ENCODE data around the gene LYST.

The LYST gene

DNA sequence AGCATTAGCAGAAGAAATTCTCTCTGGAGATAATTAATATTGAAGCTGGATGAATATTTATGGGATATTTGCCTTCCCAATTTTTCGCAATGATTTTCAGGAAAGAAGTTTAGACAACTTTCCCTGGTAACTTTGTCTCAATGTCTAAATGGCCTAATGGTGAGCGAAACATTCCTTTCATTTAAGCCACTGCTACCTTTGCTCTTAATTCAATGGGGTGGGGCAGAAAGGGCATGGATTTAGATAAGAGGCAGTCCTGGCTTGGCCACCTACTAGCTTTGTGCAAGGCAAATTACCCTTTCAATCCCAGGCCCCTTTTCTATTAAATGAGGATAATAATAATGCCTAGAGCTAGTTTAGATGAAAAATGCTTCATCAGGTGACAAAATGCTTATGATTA is 27.1 kb upstream of the LYST start:
- no peak overlapping the region for H2AFZ ChIP-seq (ENCODE audit: low read length)
- H3K9ac ChIP-seq (ENCODE audit: low read depth, low read length, poor library complexity, severe bottlenecking), result no peak overlapping the region
- H3K4me3 ChIP-seq (ENCODE audit: low read length, poor library complexity, severe bottlenecking), result no peak overlapping the region
- no peaks in the 10 kb centered on the region for H3K9me3 ChIP-seq (ENCODE audit: insufficient read depth, low read depth, low read length)
- no peaks in the 10 kb centered on the region for H3F3A ChIP-seq (ENCODE audit: low read depth)
- no peaks in the 10 kb centered on the region for H3K27me3 ChIP-seq (ENCODE audit: insufficient read depth, low read length, poor library complexity, severe bottlenecking)
- H3K4me2 ChIP-seq (ENCODE audit: low read depth, low read length, poor library complexity, severe bottlenecking), result no peak overlapping the region
- no peaks in the 10 kb centered on the region for H3K79me2 ChIP-seq (ENCODE audit: insufficient read depth, low read length)
- no peaks in the 10 kb centered on the region for H3K9me2 ChIP-seq (replicated peaks; ENCODE audit: low read depth, low read length)
- no peaks in the 10 kb centered on the region for H3K36me3 ChIP-seq (ENCODE audit: insufficient read depth, low read length)
- no peaks in the 10 kb centered on the region for H3K4me1 ChIP-seq (ENCODE audit: insufficient read depth, low read length, poor library complexity, severe bottlenecking)
- no peak for TF ChIP-seq EZH2phosphoT487 (IDR thresholded peaks at IDR 0.05; ENCODE audit: borderline replicate concordance)
- TF ChIP-seq, protein P1, sequence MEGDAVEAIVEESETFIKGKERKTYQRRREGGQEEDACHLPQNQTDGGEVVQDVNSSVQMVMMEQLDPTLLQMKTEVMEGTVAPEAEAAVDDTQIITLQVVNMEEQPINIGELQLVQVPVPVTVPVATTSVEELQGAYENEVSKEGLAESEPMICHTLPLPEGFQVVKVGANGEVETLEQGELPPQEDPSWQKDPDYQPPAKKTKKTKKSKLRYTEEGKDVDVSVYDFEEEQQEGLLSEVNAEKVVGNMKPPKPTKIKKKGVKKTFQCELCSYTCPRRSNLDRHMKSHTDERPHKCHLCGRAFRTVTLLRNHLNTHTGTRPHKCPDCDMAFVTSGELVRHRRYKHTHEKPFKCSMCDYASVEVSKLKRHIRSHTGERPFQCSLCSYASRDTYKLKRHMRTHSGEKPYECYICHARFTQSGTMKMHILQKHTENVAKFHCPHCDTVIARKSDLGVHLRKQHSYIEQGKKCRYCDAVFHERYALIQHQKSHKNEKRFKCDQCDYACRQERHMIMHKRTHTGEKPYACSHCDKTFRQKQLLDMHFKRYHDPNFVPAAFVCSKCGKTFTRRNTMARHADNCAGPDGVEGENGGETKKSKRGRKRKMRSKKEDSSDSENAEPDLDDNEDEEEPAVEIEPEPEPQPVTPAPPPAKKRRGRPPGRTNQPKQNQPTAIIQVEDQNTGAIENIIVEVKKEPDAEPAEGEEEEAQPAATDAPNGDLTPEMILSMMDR (conservative IDR thresholded peaks at IDR 0.05; ENCODE audit: low read length), result no peak
- H4K20me1 ChIP-seq (ENCODE audit: insufficient read depth, low read length, poor library complexity, severe bottlenecking), result no peaks in the 10 kb centered on the region

DNA sequence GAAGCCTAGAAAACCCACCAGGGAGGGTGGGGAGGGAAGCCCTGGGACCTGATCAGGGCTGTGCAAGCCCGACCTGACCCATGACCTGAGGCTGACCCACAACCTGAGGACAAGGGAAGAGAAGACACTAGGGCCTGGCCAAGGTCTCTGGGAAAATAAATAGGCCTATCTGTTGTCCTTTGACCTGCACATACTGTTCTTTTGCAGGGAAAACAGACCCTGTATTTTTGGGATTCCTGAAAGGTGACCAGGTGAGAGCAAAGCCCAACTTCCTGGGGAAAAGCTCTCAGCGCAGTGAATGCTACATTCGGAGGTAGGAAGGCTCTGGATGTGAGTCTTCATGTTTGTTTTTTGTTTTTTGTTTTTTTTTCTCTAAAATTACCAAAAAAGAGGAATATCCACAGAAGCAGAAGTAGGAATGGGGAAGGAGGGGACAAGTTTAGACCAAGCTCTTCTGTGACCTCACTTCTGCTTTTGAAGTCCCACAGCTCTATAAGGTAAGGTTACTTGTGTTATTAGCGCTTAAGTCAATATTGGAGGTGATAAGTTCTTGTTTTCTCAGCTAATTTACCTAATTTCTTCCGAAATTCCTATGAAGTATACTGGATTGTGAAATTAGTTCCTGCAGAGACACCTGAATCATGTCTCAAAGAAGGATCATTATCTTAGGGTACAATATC is 26.2 kb upstream of the LYST start:
- no peak overlapping the region for H3K4me2 ChIP-seq (ENCODE audit: low read depth, low read length, poor library complexity, severe bottlenecking)
- H3K9ac ChIP-seq (ENCODE audit: low read depth, low read length, poor library complexity, severe bottlenecking), result no peak overlapping the region
- H3K9me2 ChIP-seq (replicated peaks; ENCODE audit: low read depth, low read length), result no peaks in the 10 kb centered on the region
- H3K9me3 ChIP-seq (ENCODE audit: insufficient read depth, low read depth, low read length), result no peaks in the 10 kb centered on the region
- no peak overlapping the region for H3K4me3 ChIP-seq (ENCODE audit: low read length, poor library complexity, severe bottlenecking)
- no peaks in the 10 kb centered on the region for H3F3A ChIP-seq (ENCODE audit: low read depth)
- no peaks in the 10 kb centered on the region for H3K36me3 ChIP-seq (ENCODE audit: insufficient read depth, low read length)
- no peaks in the 10 kb centered on the region for H3K27me3 ChIP-seq (ENCODE audit: insufficient read depth, low read length, poor library complexity, severe bottlenecking)
- no peak overlapping the region for H2AFZ ChIP-seq (ENCODE audit: low read length)
- H3K4me1 ChIP-seq (ENCODE audit: insufficient read depth, low read length, poor library complexity, severe bottlenecking), result no peaks in the 10 kb centered on the region
- H4K20me1 ChIP-seq (ENCODE audit: insufficient read depth, low read length, poor library complexity, severe bottlenecking), result no peaks in the 10 kb centered on the region
- no peaks in the 10 kb centered on the region for H3K79me2 ChIP-seq (ENCODE audit: insufficient read depth, low read length)
- no peak for TF ChIP-seq EZH2phosphoT487 (IDR thresholded peaks at IDR 0.05; ENCODE audit: borderline replicate concordance)

- H3K4me2 ChIP-seq (ENCODE audit: low read depth, low read length, poor library complexity, severe bottlenecking), result no peak overlapping the region
These were observed 25.5 kb upstream of the LYST start for GRCh38 chr1:235892202-235892601.

More at GRCh38 chr1:235892202-235892601, 25.5 kb upstream of the LYST start:
- Histone ChIP-seq H3K9ac (ENCODE audit: low read depth, low read length, poor library complexity, severe bottlenecking) (no peak overlapping the region), H3K36me3 (ENCODE audit: insufficient read depth, low read length) (no peaks in the 10 kb centered on the region), H3K9me2 (replicated peaks; ENCODE audit: low read depth, low read length) (no peaks in the 10 kb centered on the region), H3K4me1 (ENCODE audit: insufficient read depth, low read length, poor library complexity, severe bottlenecking) (no peaks in the 10 kb centered on the region), H2AFZ (ENCODE audit: low read length) (no peak overlapping the region), H3K4me3 (ENCODE audit: low read length, poor library complexity, severe bottlenecking) (no peak overlapping the region), H3K9me3 (ENCODE audit: insufficient read depth, low read depth, low read length) (no peaks in the 10 kb centered on the region), H4K20me1 (ENCODE audit: insufficient read depth, low read length, poor library complexity, severe bottlenecking) (no peaks in the 10 kb centered on the region), H3K27me3 (ENCODE audit: insufficient read depth, low read length, poor library complexity, severe bottlenecking) (no peaks in the 10 kb centered on the region), H3K79me2 (ENCODE audit: insufficient read depth, low read length) (no peaks in the 10 kb centered on the region), H3F3A (ENCODE audit: low read depth) (no peaks in the 10 kb centered on the region)
- TF ChIP-seq EZH2phosphoT487 (IDR thresholded peaks at IDR 0.05; ENCODE audit: borderline replicate concordance), result no peak
- TF ChIP-seq, protein P1 (conservative IDR thresholded peaks at IDR 0.05; ENCODE audit: low read length), result no peak
